GM19395 (cell line): Measurements from ENCODE around the gene AIF1L.
"Not testable (repeated sequence)": the region's sequence is repeated elsewhere in the genome, so short reads cannot be mapped to it uniquely, and the experiment has no call there.

ENCODE experiments used
- ATAC-seq: cut with Tn5 transposase; IDR thresholded peaks from one replicate; pipeline ENCODE4 v1.9.1; 2021; ENCODE audit warnings: mild to moderate bottlenecking, moderate library complexity; ENCODE audit not compliant: unreplicated experiment

Gene AIF1L

GRCh38 chr9:131097948-131098278, 1.6 kb downstream of the AIF1L start:
- no peak for ATAC-seq

DNA sequence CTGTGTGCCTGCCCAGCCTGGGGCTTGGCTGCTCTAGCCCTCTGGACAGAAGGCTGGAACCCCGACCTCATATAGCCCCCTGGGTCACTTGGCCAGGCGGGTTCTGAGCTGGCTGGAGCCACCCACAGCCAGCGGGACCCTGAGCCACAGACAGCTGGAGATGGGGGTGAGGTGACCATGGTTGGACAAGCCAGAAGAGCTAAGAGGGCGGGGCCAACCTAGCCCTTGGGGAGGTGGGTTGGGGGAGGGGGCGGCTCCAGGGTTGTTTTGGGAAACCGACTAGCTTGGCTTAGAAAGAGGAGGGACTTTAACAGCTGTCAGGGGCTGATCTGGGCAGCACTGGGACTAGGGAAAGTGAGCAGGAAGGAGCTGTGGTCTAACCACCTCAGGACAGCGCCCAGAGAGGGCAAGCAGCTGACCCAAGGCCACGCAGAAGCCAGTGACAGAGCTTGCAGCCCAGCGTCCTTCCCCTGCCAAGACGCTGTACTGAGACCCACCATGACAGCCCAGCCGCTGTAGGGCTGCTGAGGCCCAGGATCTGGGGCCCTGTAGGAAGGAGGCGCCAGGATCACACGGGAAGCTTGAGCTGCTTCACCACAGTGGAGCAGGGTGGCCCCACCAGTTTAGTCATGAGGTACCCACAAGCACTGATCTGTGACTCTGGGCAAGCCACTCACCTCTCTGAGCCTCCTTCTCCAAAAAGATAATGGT, 2.2 kb downstream of the AIF1L start:
- no peak for ATAC-seq

DNA sequence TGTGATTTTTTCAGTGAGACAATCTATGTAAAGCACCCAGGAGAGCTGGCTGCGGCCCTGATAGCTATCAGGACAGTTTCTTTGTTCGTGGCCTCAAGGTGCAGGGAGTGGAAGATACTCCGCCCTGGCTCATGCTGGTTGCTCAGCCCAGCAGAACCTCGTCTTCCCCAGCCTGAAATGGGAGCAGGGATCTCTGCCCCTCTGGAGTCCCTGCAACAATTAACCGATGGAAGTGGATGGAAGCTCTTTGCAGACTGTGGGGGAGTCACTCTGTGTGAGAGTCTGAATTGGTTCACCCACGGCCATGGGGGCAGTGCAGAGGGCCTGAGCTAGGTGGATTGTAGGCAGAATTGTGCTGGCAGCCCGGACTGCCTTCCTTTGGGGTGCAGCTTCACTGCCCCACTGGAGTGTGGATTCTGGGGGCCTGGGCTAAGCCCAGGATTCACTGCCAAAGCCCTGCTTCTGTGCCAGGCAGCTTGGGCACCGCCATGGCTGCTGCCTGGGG, 2.8 kb downstream of the AIF1L start:
- ATAC-seq = no peak

- ATAC-seq = not testable (repeated sequence)
Observed at GRCh38 chr9:131099845-131100244, 3.5 kb downstream of the AIF1L start.

GRCh38 chr9:131100445-131100844, 4.1 kb downstream of the AIF1L start:
- no peak for ATAC-seq

DNA sequence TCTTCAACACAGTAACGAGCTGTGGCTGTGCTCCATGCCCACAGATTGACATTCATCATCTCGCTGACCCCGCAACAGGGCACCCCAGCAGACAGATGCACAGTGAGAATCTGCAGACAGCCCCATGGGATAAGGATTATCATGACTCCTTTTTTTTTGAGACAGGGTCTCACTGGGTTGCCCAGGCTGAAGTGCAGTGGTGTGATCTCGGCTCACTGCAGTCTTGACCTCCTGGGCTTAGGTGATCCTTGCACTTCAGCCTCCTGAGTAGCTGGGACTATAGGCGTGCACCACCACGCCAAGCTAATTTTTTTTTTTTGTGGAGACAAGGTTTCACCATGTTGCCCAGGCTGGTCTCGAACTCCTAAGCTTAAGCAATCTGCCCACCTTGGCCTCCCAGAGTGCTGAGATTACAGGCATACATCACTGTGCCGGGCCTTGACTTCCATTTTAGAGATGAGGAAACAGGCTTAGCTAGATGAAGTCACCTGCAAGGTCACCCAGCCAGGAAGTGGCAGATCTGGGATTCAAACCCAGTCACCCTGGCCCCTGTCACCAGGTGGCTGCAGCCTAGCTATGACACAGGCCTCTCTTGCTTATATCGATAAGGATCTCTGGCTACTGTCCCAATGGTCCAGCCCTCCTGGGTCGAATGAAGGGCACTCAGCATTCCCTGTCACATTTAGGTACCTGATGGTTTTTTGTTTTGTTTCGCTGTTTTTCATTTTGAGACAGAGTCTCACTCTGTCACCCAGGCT, 5.1 kb downstream of the AIF1L start:
- no peak for ATAC-seq

DNA sequence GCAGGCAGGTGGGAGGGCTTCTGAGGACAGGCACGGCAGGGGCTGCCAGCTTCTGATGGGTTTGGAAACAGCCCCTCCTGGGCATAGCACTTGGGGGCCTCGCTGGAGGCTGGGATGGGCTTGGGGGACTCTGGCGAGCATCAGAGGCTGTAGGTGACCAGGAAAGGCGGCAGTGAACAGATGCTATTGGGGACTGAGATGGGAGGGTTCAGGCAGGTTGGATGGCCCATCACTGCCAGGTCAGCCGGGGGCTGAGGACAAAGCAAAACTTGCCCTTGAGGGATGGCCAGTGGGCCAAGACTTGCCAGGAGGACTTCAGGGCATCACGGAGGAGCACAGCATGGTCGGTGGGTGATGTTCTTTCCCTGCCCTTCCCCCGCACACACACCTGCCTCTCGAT, 6.7 kb downstream of the AIF1L start:
- no peak for ATAC-seq

GRCh38 chr9:131103535-131103934, 7.2 kb downstream of the AIF1L start:
- ATAC-seq = no peak

GRCh38 chr9:131104016-131104740, 7.8 kb downstream of the AIF1L start:
- ATAC-seq = no peak

DNA sequence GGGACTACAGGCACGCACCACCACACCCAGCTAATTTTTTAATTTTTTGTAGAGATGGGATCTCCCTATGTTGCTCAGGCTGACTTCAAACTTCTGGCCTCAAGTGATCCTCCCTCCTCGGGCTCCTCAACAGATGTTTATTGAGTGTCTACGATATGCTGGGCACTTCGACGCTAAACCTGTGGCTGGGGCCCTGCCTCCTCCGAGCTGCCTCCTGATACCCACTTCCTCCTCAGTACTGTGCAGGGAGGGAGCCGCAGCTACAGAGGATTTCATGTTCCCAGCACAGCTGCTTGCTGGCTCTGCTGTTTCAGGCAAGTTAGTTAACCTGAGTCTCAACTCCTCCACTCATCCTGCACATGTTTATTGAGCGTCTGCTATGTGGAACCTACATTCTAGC, 9.6 kb downstream of the AIF1L start:
- no peak for ATAC-seq

- ATAC-seq = no peak
Observed at GRCh38 chr9:131107760-131108159, 11.4 kb downstream of the AIF1L start.

DNA sequence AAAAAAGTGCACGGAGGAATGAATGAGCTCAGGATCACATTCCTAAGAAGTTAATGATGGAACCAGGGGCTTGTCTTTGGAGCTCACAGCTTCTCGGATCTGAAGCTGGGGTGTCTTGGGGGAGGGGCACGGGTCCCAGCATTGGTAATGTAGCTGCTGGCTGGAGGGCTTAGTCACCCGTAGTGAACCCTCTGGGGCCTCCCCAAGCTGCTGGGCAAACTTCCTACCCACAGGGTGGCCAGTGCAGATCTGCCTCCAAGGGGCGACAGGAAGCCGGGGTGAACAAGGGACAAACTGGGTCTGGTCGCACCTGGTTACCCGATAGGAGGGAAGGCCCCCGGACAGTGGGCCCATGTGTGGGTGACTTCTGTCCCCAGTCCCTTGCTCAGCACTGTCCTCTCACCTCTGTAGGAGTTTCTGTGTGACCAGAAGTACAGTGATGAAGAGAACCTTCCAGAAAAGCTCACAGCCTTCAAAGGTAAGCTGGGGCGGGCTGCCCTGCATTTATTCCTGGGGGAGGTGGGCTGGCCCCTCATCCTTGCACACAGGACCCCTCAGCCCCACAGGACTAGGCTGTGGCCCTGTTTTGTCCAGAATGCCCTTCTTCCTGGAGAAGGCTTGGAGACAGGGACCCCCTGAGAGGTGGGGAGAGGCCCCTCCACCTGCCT, 15.0 kb downstream of the AIF1L start:
- no peak for ATAC-seq

GRCh38 chr9:131111854-131112311, 15.6 kb downstream of the AIF1L start:
- ATAC-seq = no peak

DNA sequence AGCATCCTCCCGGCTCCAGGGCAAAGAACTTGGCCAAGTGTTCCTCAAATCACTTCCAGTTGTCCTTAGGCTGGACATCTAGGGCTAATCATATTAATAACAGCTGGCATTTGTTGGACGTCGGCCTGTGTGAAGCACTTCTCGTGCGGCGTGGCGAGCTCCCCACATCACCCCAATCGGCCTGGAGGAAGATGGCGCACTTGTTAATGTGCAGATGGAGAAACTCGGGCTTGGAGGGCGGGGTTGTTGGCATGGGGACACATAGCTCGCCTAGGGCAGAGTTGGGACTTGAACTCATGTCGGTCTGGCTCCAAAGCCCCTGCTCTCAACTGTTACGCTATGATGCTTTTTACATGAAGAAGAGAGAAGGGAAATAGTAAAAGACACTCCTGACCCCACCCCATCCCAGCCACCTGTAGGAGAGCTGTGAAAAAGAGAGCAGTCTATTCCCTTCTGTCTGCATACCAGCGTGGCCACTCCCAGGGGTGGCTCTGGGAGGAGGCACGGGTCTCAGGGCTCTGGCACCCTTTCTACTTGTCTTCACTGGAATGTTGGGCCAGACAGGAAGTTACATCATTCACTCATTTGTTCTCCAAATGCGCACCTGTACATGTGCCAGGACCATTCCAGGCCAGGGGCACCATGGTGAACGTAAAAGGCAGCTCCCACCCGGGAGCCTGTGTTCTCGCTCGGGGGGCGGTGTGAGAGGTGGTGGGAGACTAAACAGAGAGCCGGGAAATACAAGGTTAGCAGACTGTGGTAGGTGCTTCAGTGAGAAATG, 16.2 kb downstream of the AIF1L start:
- no peak for ATAC-seq

DNA sequence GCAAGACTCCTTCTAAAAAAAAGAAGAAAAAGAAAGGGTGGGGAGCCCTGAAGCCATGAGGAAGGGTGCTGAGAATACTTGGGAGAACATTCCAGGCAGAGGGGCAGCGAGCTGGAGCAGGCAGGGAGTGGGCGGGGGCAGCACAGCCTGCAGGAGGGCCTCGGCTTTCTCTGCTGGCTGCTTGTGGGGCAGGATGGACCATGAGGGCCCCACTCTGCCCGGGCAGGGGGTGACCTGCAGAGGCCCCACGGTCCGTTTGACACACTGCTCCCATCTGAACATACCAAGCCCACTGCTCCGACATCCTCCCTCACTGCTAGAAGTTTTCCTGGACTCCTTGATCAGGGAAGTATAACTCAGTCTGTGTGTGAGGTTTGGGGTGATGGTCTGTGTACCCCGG, 17.3 kb downstream of the AIF1L start:
- no peak for ATAC-seq

DNA sequence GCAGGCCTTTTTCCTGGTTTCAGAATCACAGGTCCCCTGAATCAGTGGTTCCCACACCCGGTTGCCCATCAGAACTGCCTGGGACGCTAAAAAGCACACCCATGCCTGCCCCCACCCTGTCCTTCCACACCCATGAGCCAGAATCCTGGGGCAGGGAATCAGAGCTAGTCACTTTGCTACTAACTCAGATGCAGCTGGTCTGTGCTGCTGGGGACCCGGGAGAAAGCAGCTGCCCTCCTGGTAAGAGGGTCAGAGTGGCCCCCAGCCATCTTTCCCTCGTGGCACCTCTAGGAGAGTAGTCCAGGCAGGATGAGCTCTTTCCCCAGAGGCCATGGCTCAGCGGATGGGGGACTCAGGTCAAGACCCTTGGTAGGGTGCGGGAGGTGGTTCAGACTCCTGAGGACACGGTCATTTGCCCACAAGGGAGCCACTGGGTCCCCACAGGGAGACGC, 17.8 kb downstream of the AIF1L start:
- no peak for ATAC-seq

- not testable (repeated sequence) for ATAC-seq
Observed at GRCh38 chr9:131115360-131115742, 19.0 kb downstream of the AIF1L start.

- ATAC-seq = no peak
Observed at GRCh38 chr9:131116281-131117120, 20.2 kb downstream of the AIF1L start.

DNA sequence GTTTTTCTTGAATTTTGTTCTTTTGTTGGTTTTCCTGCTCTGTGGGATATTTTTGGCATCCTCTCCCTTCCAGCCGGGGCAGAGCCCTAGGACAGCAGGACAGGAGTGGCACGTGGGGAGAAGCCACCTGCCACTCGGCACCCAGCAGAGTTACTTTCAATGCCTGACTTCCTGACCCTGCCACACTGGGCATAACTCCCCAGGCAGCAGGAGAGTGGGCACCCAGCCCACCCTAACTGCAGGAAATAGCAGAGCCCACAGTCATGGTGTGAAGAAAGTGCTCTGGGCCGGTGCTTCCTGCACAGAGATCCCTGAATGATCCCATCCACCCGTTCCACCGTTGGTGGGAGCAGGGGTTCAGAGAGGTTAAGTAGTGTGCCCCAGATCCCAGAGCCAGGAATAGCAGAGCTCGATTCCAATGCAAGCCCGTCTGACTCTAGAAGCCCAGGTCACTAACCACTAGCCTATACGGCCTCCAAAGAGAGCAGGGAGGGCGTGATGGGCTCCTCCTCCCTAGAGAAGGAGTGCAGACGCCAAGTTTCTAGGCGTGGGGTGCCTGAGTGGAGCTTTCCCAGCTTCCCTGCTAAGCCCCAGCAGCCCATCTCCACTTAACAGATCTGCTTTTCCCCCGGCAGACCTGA, 20.9 kb downstream of the AIF1L start:
- no peak for ATAC-seq
